ENCODE data around the gene TMEM179.

TMEM179 gene

DNA sequence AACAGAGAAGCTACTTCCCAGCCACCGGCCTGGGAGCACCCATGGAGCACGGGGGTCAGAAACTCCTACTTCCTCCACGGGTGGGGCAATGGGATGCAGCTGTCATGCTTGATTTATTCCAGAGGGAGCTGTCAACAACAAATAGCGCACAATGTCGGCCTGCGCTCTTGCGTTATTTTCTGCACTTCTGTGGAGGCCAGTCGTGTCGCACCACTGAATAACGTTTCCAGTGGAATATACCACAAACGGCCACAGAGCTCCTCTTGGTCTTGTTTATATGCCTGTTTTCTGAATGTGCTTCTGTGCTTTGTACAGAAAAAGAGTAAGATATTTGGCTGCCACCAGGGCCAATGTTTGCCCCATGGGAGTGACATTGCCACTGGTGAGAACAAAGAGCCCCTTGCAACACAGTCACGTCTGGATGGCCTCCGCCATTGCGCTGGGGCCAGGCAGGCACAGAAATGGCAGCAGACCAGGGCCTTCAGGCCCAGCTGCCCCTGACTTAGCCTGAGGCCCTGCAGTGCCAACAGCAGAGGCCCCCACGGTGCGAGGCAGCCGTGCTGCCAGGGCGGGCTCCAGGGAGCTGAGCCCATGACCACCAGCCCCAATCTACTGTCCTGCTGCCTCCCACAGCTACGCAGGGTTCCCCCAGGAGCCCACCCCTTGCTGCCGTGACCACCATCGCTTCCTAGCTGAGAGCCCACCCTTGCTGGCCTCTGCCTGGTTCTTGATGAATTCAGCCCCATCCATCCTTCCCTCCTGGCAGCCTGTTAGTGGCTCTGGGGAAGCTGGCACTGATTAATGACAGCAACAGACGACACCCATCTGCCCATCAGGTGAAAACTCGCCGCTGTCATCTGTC, 28.9 kb upstream of the TMEM179 start:
- no peak overlapping the region for H3K27ac ChIP-seq
- TF ChIP-seq, protein P1, sequence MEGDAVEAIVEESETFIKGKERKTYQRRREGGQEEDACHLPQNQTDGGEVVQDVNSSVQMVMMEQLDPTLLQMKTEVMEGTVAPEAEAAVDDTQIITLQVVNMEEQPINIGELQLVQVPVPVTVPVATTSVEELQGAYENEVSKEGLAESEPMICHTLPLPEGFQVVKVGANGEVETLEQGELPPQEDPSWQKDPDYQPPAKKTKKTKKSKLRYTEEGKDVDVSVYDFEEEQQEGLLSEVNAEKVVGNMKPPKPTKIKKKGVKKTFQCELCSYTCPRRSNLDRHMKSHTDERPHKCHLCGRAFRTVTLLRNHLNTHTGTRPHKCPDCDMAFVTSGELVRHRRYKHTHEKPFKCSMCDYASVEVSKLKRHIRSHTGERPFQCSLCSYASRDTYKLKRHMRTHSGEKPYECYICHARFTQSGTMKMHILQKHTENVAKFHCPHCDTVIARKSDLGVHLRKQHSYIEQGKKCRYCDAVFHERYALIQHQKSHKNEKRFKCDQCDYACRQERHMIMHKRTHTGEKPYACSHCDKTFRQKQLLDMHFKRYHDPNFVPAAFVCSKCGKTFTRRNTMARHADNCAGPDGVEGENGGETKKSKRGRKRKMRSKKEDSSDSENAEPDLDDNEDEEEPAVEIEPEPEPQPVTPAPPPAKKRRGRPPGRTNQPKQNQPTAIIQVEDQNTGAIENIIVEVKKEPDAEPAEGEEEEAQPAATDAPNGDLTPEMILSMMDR (conservative IDR thresholded peaks at IDR 0.05; ENCODE audit: low read depth) = no peak
- CTCF ChIA-PET = interaction anchor here (0.5 to 0.6 kb wide), 2 partner anchors 93 to 98 kb away, joined by 3 to 4 read pairs; no protein-coding TSS in a partner anchor
- POLR2A ChIA-PET (ENCODE audit: low non-redundant PET) = no interaction called here
- DNase-seq (ENCODE audit: low spot score) = no peak

DNA sequence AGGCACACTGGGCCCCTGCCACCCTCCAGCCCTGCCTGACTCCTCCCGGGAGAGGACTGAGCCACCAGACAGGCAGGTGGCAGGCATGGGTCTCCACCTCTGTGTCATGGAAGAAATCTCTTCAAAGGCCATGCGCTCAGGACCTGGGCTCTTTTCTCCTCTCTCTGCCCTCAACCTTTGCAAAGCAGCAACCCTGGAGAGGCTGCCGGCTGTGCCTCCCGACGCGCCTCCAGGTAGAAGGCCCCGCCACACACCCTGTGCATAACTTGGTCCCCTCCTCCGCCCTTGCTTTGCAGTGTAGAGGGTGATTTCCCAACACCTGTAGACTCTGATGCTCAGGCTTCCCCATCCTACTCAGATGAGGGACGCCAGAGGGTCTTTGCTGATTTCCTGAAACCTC, 28.2 kb upstream of the TMEM179 start:
- no peak for DNase-seq (ENCODE audit: low spot score)
- ChIA-PET POLR2A (ENCODE audit: low non-redundant PET) (no interaction called here), CTCF (no interaction called here)
- H3K27ac ChIP-seq = no peak overlapping the region
- TF ChIP-seq, protein P1 (conservative IDR thresholded peaks at IDR 0.05; ENCODE audit: low read depth) = no peak

DNA sequence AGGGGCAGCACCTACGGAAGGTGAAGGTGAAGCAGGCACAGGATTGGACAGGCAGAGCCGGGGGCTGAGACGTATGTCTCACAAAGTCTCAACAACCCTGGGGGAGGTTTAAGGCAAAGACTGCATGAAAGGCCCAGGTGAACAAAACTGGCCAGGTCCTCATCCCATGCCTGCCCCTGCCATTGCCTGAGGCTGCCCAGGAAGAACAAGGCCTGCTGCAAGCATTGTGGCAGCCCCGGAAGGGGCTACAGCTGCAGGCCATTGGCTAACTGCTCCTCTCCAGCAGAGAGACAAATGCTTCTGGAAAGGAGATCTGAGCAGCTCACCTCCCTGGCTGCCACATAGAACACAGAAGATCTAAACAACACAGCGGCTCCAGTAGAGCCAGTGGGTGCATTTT, 20.4 kb upstream of the TMEM179 start:
- H3K27ac ChIP-seq = no peak overlapping the region
- DNase-seq (ENCODE audit: low spot score) = no peak
- ChIA-PET POLR2A (ENCODE audit: low non-redundant PET) (no interaction called here), CTCF (no interaction called here)
- TF ChIP-seq, protein P1 (conservative IDR thresholded peaks at IDR 0.05; ENCODE audit: low read depth) = no peak

DNA sequence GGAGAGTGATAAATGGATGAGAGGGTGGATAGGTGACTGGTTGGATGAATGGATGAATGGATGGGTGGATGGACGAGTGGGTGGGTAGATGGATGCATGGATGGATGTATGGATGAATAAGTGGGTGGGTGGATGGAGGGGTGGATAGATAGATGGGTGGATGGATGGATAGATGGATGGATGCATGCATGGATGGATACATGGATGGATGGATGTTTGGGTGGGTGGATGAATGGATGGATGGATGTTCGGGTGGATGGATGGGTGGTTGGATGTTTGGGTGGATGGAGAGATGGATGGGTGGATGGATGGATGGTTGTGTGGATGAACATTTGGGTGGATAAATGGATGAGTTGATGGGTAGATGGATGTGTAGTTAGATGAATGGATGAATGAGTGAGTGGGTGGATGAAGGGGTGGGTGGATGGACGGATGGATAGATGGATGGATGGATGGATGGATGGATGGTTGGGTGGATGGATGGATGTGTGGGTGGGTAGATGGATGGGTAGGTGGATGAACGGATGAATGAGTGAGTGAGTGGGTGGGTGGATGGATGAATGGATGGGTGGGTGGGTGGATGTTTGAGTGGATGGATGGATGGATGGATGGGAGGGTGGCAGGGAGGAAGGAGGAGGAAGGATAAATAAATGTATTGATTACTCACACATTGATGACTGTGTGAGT, 9.7 kb upstream of the TMEM179 start:
- H3K27ac ChIP-seq = no peak overlapping the region
- DNase-seq (ENCODE audit: low spot score) = no peak
- POLR2A ChIA-PET (ENCODE audit: low non-redundant PET) = no interaction called here
- CTCF ChIA-PET = no interaction called here
- TF ChIP-seq, protein P1 (conservative IDR thresholded peaks at IDR 0.05; ENCODE audit: low read depth) = no peak

DNA sequence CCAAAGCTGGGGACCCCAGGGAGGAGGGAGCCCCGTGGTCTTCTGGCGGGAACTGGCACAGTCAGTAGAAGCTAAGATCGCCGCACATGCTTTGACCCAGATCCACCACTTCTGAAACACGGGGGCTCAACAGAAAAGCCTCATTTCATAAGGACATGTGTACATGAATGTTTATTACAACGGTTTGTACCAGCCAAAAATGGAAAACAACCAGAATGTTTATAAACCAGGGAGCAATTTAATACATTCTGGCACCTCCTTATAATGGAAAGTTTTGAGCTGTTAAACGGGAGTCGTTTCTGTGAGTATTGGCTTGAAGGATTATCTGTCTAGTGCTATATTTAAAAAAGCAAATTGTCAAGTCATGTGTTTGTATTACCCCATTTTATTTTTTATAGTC, 7.3 kb upstream of the TMEM179 start:
- POLR2A ChIA-PET (ENCODE audit: low non-redundant PET) = interaction anchor here (0.6 kb wide), 1 partner anchor 578 kb away, joined by 7 read pairs; no protein-coding TSS in a partner anchor

DNA sequence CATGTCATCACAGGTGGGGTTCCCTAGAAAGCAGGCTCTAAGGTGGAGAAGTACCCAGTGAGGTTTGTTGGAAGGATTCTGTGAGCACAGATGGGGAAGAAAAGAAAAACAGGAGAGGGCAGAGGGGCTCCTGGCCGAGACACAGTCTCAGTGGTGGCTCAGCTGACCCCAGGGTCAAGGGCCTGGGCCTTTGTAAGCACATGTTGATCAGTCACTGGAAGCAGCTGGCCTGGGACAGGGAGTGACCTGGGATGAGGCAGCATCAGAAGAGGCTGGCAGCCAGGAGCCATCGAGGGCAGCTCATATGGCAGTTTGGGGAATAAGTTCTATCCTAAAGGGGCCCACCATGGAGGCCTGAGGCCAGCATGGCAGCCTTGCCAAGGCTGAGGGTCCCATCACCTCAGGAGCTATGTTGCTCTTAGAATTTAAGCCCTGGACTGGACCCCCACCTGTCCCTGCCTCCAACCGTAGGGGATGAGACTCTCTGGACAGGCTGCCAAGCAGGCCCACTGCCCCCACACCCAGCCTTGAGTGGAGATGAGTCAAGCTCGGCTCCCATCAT, 6.3 kb upstream of the TMEM179 start:
- H3K27ac ChIP-seq = no peak overlapping the region
- CTCF ChIA-PET = no interaction called here
- TF ChIP-seq, protein P1 (conservative IDR thresholded peaks at IDR 0.05; ENCODE audit: low read depth) = no peak
- POLR2A ChIA-PET (ENCODE audit: low non-redundant PET) = no interaction called here
- no peak for DNase-seq (ENCODE audit: low spot score)

More for the DNA sequence above, 7.3 kb upstream of the TMEM179 start:
- H3K27ac ChIP-seq = no peak overlapping the region
- CTCF ChIA-PET = no interaction called here
- no peak for DNase-seq (ENCODE audit: low spot score)
- TF ChIP-seq, protein P1 (conservative IDR thresholded peaks at IDR 0.05; ENCODE audit: low read depth) = no peak
